Testis (tissue), 3 donors: ENCODE measurements around the gene SPRYD7. TPM values are rescaled to one million over a fixed set of nuclear protein-coding genes. Genes with fewer than 3 reads are reported as not detected.
A peak's percentile ranks its signal among the peaks of the same experiment; 100 is the strongest.

Experiments
- DNase-seq: peaks from one replicate; pipeline ENCODE4 v3.0.0-alpha.2; 2019
- H3K27ac ChIP-seq, 2 donors: fragments of 200-600 bp; sonication (generic); one replicate each; pipeline ENCODE4 v1.5.1; 2019
- H3K27me3 ChIP-seq: fragments of 200-600 bp; sonication (generic); one replicate; pipeline ENCODE4 v1.5.1; 2019
- H3K36me3 ChIP-seq: fragments of 200-600 bp; sonication (generic); one replicate; pipeline ENCODE4 v1.5.1; 2017; ENCODE audit warnings: low read depth; ENCODE audit errors: missing control alignments
- H3K4me1 ChIP-seq: fragments of 200-600 bp; sonication (generic); one replicate; pipeline ENCODE4 v1.5.1; 2019
- H3K4me3 ChIP-seq, 2 donors: fragments of 200-600 bp; sonication (generic); one replicate each; pipeline ENCODE4 v1.5.1; 2017 to 2019
- H3K9me3 ChIP-seq: fragments of 200-600 bp; sonication (generic); one replicate; pipeline ENCODE4 v1.5.1; 2017
- CTCF ChIP-seq, 3 experiments: fragments of 450-650 bp in 2 of 3; fragments of 200-600 bp in 1 of 3; sonication (generic) in 1 of 3; IDR thresholded peaks; one replicate each; pipeline ENCODE4 v1.5.1; 2016 to 2019; ENCODE audit warnings: antibody characterized with exemption in 3 of 3, mild to moderate bottlenecking in 2 of 3, moderate library complexity in 1 of 3
- POLR2A ChIP-seq: fragments of 450-650 bp; IDR thresholded peaks from one replicate; pipeline ENCODE4 v1.6.1; 2017; ENCODE audit warnings: antibody characterized with exemption, mild to moderate bottlenecking, moderate library complexity
- WGBS, 2 donors: methylation state at CpG; one replicate each; pipeline ENCODE4 v1.1.5; 2018; 5-methylcytosine and 5-hydroxymethylcytosine counted together
- intact Hi-C: fragments of 100-400 bp; cut with DNase I; formaldehyde crosslinking; loops from one replicate; pipeline ENCODE4 v1.15.1; 2023; ENCODE audit warnings: low total_unique reads
- polyA plus RNA-seq: library from polyadenylated mRNA; stranded (reverse); fragments of 350-450 nt; fragmentation: Illumina TruSeq; extraction: RNeasy Lipid Tissue Mini Kit (QIAGEN cat#74804); gene quantifications from one replicate; pipeline ENCODE4 v1.2.3, GENCODE V29; 2014; ENCODE audit warnings: low read depth, low replicate concordance; ENCODE audit not compliant: insufficient read depth
- total RNA-seq, 2 donors: library from RNA; depleted of rRNA; stranded (reverse); fragments of >200 nt; gene quantifications; one replicate each; pipeline ENCODE4 v1.2.3, GENCODE V29; 2016

The SPRYD7 gene
- total and polyA plus RNA-seq, 3 donors from 2014 or later: 9.8 to 20.7 (median 10.3) TPM

GRCh38 chr13:49878682-49879081 is 57.5 kb downstream of the SPRYD7 start:
- intact Hi-C loops: no loop called here
- DNase-seq: no peak
- no peaks in the 10 kb centered on the region for H3K9me3 ChIP-seq
- 100% methylated on average over 3 of the region's 3 CpGs for WGBS, 2 donors
- no peak for TF ChIP-seq POLR2A
- TF ChIP-seq CTCF (IDR thresholded peaks at IDR 0.05): no peak
- no peak overlapping the region for H3K4me3 ChIP-seq
- H3K27ac ChIP-seq: no peak overlapping the region
- no peaks in the 10 kb centered on the region for H3K4me1 ChIP-seq
- no peaks in the 10 kb centered on the region for H3K27me3 ChIP-seq
- no peaks in the 10 kb centered on the region for H3K36me3 ChIP-seq

- no peak overlapping the region for H3K4me3 ChIP-seq
- intact Hi-C loops: no loop called here
- H3K27me3 ChIP-seq: no peaks in the 10 kb centered on the region
- H3K36me3 ChIP-seq: no peaks in the 10 kb centered on the region
- WGBS, 2 donors: 59 to 91% methylated on average over 3 of the region's 3 CpGs
- no peak overlapping the region for H3K27ac ChIP-seq
- no peaks in the 10 kb centered on the region for H3K9me3 ChIP-seq
- no peak for TF ChIP-seq CTCF (IDR thresholded peaks at IDR 0.05)
- no peak for DNase-seq
- no peaks in the 10 kb centered on the region for H3K4me1 ChIP-seq
These were observed 58.4 kb downstream of the SPRYD7 start for GRCh38 chr13:49877629-49878218.

GRCh38 chr13:49874430-49874829 is 61.7 kb downstream of the SPRYD7 start:
- Histone ChIP-seq H3K27me3 (no peaks in the 10 kb centered on the region), H3K4me3 (no peak overlapping the region), H3K9me3 (no peaks in the 10 kb centered on the region), H3K27ac (no peak overlapping the region), H3K4me1 (no peaks in the 10 kb centered on the region), H3K36me3 (no peaks in the 10 kb centered on the region)
- DNase-seq: no peak
- WGBS, 2 donors: 93 to 97% methylated on average over 3 of the region's 3 CpGs
- TF ChIP-seq POLR2A: no peak
- no peak for TF ChIP-seq CTCF (IDR thresholded peaks at IDR 0.05)
- intact Hi-C loops: no loop called here

GRCh38 chr13:49869519-49869918 is 66.6 kb downstream of the SPRYD7 start:
- no peaks in the 10 kb centered on the region for H3K9me3 ChIP-seq
- H3K36me3 ChIP-seq: no peaks in the 10 kb centered on the region
- intact Hi-C loops: no loop called here
- no peak overlapping the region for H3K4me3 ChIP-seq
- no peak overlapping the region for H3K27ac ChIP-seq
- peak; percentile 35 for DNase-seq
- H3K4me1 ChIP-seq: no peaks in the 10 kb centered on the region
- peak in 1 of 3 experiments; percentile 35 for TF ChIP-seq CTCF (IDR thresholded peaks at IDR 0.05)
- TF ChIP-seq POLR2A: no peak
- WGBS, 2 donors: 52 to 55% methylated on average over 3 of the region's 3 CpGs
- H3K27me3 ChIP-seq: no peaks in the 10 kb centered on the region

GRCh38 chr13:49867834-49868233 is 68.3 kb downstream of the SPRYD7 start:
- H3K36me3 ChIP-seq: no peaks in the 10 kb centered on the region
- H3K4me1 ChIP-seq: no peaks in the 10 kb centered on the region
- no peaks in the 10 kb centered on the region for H3K27me3 ChIP-seq
- TF ChIP-seq CTCF (IDR thresholded peaks at IDR 0.05) (no peak), POLR2A (no peak)
- no peaks in the 10 kb centered on the region for H3K9me3 ChIP-seq
- intact Hi-C loops: no loop called here
- DNase-seq: no peak
- WGBS, 2 donors: 60 to 79% methylated on average over 7 to 8 of the region's 8 CpGs
- no peak overlapping the region for H3K4me3 ChIP-seq
- no peak overlapping the region for H3K27ac ChIP-seq
